GM12878 (cell line): ENCODE data around the gene LRRC61. TPM values are rescaled to one million over a fixed set of nuclear protein-coding genes. Genes with fewer than 3 reads are reported as not detected.
A peak's percentile ranks its signal among the peaks of the same experiment; 100 is the strongest.

Source experiments
- ATAC-seq: fragments of 200-7000 bp; cut with Tn5 transposase; 3 replicates; pipeline ENCODE4 v1.9.1; 2020; ENCODE audit warnings: mild to moderate bottlenecking, moderate library complexity
- BruUV-seq: library from RNA; stranded (reverse); fragments of 400-500 nt; replicated peaks from 2 replicates; lab custom pipeline; 2021; lab: Mats Ljungman, UMichigan
- CTCF ChIA-PET: fragments of 300-600 bp; sonication (Branson Sonifier 250); formaldehyde crosslinking; extraction: SDS; loops from one replicate; lab custom pipeline; 2021; ENCODE audit warnings: inconsistent platforms; lab: Yijun Ruan, JAX
- POLR2A ChIA-PET: fragments of 350-600 bp; formaldehyde crosslinking; extraction: SDS; loops from one replicate; lab custom pipeline; 2021; ENCODE audit warnings: inconsistent platforms; lab: Charles Lee
- RAD21 ChIA-PET: fragments of 300-600 bp; sonication (Branson Sonifier 250); formaldehyde crosslinking; loops from one replicate; lab custom pipeline; 2023; ENCODE audit warnings: antibody characterized with exemption; ENCODE audit not compliant: unreplicated experiment; lab: Charles Lee
- SMC1A ChIA-PET: fragments of 300-600 bp; sonication (Branson Sonifier 250); formaldehyde crosslinking; loops from one replicate; lab custom pipeline; 2023; ENCODE audit not compliant: unreplicated experiment, uncharacterized antibody; lab: Charles Lee
- DNase-seq: peaks from one replicate; pipeline ENCODE4 v3.0.0-alpha.2; 2011; ENCODE audit warnings: low read depth, low spot score
- FAIRE-seq: peaks from 3 replicates; lab custom pipeline; 2011; peaks lifted over from hg19 to GRCh38; lab: Jason Lieb, UNC
- H2AFZ ChIP-seq: 2 replicates; pipeline ENCODE4 v1.6.0; 2011; ENCODE audit warnings: low read depth, low read length, control low read depth; ENCODE audit not compliant: control insufficient read depth
- H3K27ac ChIP-seq: 2 replicates; pipeline ENCODE4 v1.5.1; 2011; ENCODE audit warnings: control low read depth; ENCODE audit not compliant: control insufficient read depth, insufficient read depth
- H3K27me3 ChIP-seq, 2 experiments: replicated peaks in 1 of 2; 2 replicates each; pipeline versions ENCODE4 v1.6.0 to v1.6.1; 2011; ENCODE audit warnings: low read length in 1 of 2; ENCODE audit not compliant: control insufficient read depth in 2 of 2, insufficient read depth in 2 of 2
- H3K36me3 ChIP-seq, 2 experiments: 2 replicates each; pipeline ENCODE4 v1.5.1; 2011; ENCODE audit warnings: low read length in 1 of 2; ENCODE audit not compliant: control insufficient read depth in 2 of 2, insufficient read depth in 2 of 2
- H3K4me1 ChIP-seq: 2 replicates; pipeline ENCODE4 v1.6.1; 2011; ENCODE audit warnings: mild to moderate bottlenecking, low read length, moderate library complexity, mixed read lengths; ENCODE audit not compliant: control insufficient read depth, insufficient read depth
- H3K4me2 ChIP-seq: 2 replicates; pipeline ENCODE4 v1.6.0; 2011; ENCODE audit warnings: control low read depth; ENCODE audit not compliant: control insufficient read depth, insufficient read depth
- H3K4me3 ChIP-seq: fragments of 200-600 bp; sonication (generic); 2 replicates; pipeline ENCODE4 v1.5.1; 2016
- H3K79me2 ChIP-seq: 2 replicates; pipeline ENCODE4 v1.6.0; 2011; ENCODE audit warnings: low read length; ENCODE audit not compliant: control insufficient read depth, insufficient read depth
- H3K9ac ChIP-seq: 2 replicates; pipeline ENCODE4 v1.8.0; 2011; ENCODE audit warnings: low read length, control low read depth, mixed read lengths; ENCODE audit not compliant: control insufficient read depth, insufficient read depth
- H3K9me3 ChIP-seq: replicated peaks from 3 replicates; pipeline ENCODE4 v1.5.1; 2011; ENCODE audit warnings: mild to moderate bottlenecking, low read length; ENCODE audit not compliant: control insufficient read depth, insufficient read depth
- H4K20me1 ChIP-seq: 2 replicates; pipeline ENCODE4 v1.6.0; 2011; ENCODE audit not compliant: control insufficient read depth, insufficient read depth
- BCL11A ChIP-seq: IDR thresholded peaks from 2 replicates; pipeline ENCODE4 v1.6.1; 2011; ENCODE audit warnings: low read depth, low read length
- MAX ChIP-seq: IDR thresholded peaks from 2 replicates; pipeline ENCODE4 v1.6.1; 2012; ENCODE audit warnings: low read depth, low read length, improper control_type of control experiment
- MXI1 ChIP-seq: fragments of 150-350 bp; IDR thresholded peaks from 2 replicates; pipeline ENCODE4 v1.6.1; 2011; ENCODE audit warnings: low read depth, mild to moderate bottlenecking, inconsistent platforms, low read length, improper control_type of control experiment
- RAD51 ChIP-seq: fragments of 450-650 bp; IDR thresholded peaks from 2 replicates; pipeline ENCODE4 v1.6.1; 2016; ENCODE audit warnings: moderate library complexity, mild to moderate bottlenecking, inconsistent platforms
- ZSCAN29 ChIP-seq: fragments of 450-650 bp; IDR thresholded peaks from 2 replicates; pipeline ENCODE4 v1.6.1; 2017; ENCODE audit warnings: mild to moderate bottlenecking, moderate library complexity
- WGBS: methylation state at CpG from one replicate; pipeline ENCODE4 v1.1.6; 2016; ENCODE audit warnings: low lambda C conversion rate; ENCODE audit not compliant: insufficient replicate concordance, insufficient coverage; ENCODE audit errors: missing lambda C conversion rate; 5-methylcytosine and 5-hydroxymethylcytosine counted together
- in situ Hi-C: fragments of 300-500 bp; cut with MboI; formaldehyde crosslinking; loops from 9 replicates; pipeline ENCODE4 v1.14.3; 2018; ENCODE audit warnings: mixed read lengths
- intact Hi-C: fragments of 100-400 bp; cut with micrococcal nuclease; formaldehyde crosslinking; loops from one replicate; pipeline ENCODE4 v1.14.2; 2022; ENCODE audit not compliant: unreplicated experiment
- polyA plus RNA-seq, 11 experiments: library from polyadenylated mRNA; depleted of rRNA in 4 of 11; unstranded in 6 of 11; stranded (reverse) in 5 of 11; fragments of >200 nt; fragmentation: Nextera tagmentation in 4 of 11; fragmentation: Illumina TruSeq in 1 of 11; extraction: Ambion mirVana in 4 of 11; extraction: Trizol in 1 of 11; gene quantifications; 1 replicate in 1 of 11; 2 replicates in 10 of 11; pipeline versions ENCODE4 v1.2.1 to v1.2.3, GENCODE V29; 2011 to 2016; ENCODE audit warnings: inconsistent platforms in 2 of 11, missing spikeins in 2 of 11, low read depth in 1 of 11
- total RNA-seq, 4 experiments: library from RNA; depleted of rRNA in 3 of 4; stranded (reverse); fragments of >200 nt in 3 of 4; fragmentation: Illumina TruSeq in 1 of 4; extraction: Trizol in 1 of 4; gene quantifications; 2 replicates each; pipeline versions ENCODE4 v1.2.1 to v1.2.3, GENCODE V29; 2013 to 2021
- TF ChIP-seq, protein P1 (sequence below): fragments of 450-650 bp; IDR thresholded peaks from 2 replicates; pipeline ENCODE4 v1.6.1; 2017; ENCODE audit warnings: mild to moderate bottlenecking, moderate library complexity
- TF ChIP-seq, protein P2 (sequence below): fragments of 450-650 bp; IDR thresholded peaks from 2 replicates; pipeline ENCODE4 v1.6.1; 2017; ENCODE audit warnings: mild to moderate bottlenecking, moderate library complexity

The LRRC61 gene
- total and polyA plus RNA-seq, 10 of the 15 experiments (the other 5 are each of a cell fraction or from before 2014, with no cell fraction given): 1.4 to 54.2 (median 21.8) TPM

- ChIA-PET CTCF (interaction anchor here (0.6 to 4.9 kb wide), 24 partner anchors 10 to 1333 kb away, joined by 3 to 72 read pairs (median 8); partner anchors contain the start of genes ACTR3C, GIMAP2 and REPIN1), RAD21 (interaction anchor here (0.8 to 4.7 kb wide), 14 partner anchors 10 to 66 kb away, joined by 3 to 26 read pairs (median 5); partner anchors contain the start of gene REPIN1), POLR2A (interaction anchor here (0.7 to 1.6 kb wide), 7 partner anchors 11 to 63 kb away, joined by 3 to 7 read pairs (median 4); no protein-coding TSS in a partner anchor), SMC1A (interaction anchor here (1.0 to 6.5 kb wide), 16 partner anchors 10 to 400 kb away, joined by 3 to 48 read pairs (median 6); a partner anchor contains a TSS)
- FAIRE-seq (no peak), ATAC-seq (no peak)
- no peaks in the 10 kb centered on the region for H3K9me3 ChIP-seq
- intact Hi-C loops: loop anchor here (1.0 to 5.0 kb wide), 2 partner anchors 33 to 66 kb away; partner anchors contain the start of genes ACTR3C and LRRC61
- no peaks in the 10 kb centered on the region for H3K36me3 ChIP-seq
- no peaks in the 10 kb centered on the region for H3K27me3 ChIP-seq
- H3K4me2 ChIP-seq: no peak overlapping the region
- peak overlapping the region; percentile 72 for H2AFZ ChIP-seq
- no peaks in the 10 kb centered on the region for H4K20me1 ChIP-seq
- H3K79me2 ChIP-seq: no peaks in the 10 kb centered on the region
- H3K4me3 ChIP-seq: no peak overlapping the region
- 0% methylated on average over 1 of the region's 1 CpG for WGBS
- no TSS peak for BruUV-seq
- TF ChIP-seq ZSCAN29: no peak
- TF ChIP-seq, protein P1, sequence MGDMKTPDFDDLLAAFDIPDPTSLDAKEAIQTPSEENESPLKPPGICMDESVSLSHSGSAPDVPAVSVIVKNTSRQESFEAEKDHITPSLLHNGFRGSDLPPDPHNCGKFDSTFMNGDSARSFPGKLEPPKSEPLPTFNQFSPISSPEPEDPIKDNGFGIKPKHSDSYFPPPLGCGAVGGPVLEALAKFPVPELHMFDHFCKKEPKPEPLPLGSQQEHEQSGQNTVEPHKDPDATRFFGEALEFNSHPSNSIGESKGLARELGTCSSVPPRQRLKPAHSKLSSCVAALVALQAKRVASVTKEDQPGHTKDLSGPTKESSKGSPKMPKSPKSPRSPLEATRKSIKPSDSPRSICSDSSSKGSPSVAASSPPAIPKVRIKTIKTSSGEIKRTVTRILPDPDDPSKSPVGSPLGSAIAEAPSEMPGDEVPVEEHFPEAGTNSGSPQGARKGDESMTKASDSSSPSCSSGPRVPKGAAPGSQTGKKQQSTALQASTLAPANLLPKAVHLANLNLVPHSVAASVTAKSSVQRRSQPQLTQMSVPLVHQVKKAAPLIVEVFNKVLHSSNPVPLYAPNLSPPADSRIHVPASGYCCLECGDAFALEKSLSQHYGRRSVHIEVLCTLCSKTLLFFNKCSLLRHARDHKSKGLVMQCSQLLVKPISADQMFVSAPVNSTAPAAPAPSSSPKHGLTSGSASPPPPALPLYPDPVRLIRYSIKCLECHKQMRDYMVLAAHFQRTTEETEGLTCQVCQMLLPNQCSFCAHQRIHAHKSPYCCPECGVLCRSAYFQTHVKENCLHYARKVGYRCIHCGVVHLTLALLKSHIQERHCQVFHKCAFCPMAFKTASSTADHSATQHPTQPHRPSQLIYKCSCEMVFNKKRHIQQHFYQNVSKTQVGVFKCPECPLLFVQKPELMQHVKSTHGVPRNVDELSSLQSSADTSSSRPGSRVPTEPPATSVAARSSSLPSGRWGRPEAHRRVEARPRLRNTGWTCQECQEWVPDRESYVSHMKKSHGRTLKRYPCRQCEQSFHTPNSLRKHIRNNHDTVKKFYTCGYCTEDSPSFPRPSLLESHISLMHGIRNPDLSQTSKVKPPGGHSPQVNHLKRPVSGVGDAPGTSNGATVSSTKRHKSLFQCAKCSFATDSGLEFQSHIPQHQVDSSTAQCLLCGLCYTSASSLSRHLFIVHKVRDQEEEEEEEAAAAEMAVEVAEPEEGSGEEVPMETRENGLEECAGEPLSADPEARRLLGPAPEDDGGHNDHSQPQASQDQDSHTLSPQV: peak; percentile 51; the same call in 1 of the 2 replicates
- TF ChIP-seq MAX: no peak
- TF ChIP-seq RAD51: no peak
- TF ChIP-seq MXI1: no peak
- TF ChIP-seq BCL11A: no peak
- TF ChIP-seq, protein P2, sequence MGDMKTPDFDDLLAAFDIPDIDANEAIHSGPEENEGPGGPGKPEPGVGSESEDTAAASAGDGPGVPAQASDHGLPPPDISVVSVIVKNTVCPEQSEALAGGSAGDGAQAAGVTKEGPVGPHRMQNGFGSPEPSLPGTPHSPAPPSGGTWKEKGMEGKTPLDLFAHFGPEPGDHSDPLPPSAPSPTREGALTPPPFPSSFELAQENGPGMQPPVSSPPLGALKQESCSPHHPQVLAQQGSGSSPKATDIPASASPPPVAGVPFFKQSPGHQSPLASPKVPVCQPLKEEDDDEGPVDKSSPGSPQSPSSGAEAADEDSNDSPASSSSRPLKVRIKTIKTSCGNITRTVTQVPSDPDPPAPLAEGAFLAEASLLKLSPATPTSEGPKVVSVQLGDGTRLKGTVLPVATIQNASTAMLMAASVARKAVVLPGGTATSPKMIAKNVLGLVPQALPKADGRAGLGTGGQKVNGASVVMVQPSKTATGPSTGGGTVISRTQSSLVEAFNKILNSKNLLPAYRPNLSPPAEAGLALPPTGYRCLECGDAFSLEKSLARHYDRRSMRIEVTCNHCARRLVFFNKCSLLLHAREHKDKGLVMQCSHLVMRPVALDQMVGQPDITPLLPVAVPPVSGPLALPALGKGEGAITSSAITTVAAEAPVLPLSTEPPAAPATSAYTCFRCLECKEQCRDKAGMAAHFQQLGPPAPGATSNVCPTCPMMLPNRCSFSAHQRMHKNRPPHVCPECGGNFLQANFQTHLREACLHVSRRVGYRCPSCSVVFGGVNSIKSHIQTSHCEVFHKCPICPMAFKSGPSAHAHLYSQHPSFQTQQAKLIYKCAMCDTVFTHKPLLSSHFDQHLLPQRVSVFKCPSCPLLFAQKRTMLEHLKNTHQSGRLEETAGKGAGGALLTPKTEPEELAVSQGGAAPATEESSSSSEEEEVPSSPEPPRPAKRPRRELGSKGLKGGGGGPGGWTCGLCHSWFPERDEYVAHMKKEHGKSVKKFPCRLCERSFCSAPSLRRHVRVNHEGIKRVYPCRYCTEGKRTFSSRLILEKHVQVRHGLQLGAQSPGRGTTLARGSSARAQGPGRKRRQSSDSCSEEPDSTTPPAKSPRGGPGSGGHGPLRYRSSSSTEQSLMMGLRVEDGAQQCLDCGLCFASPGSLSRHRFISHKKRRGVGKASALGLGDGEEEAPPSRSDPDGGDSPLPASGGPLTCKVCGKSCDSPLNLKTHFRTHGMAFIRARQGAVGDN: peak; percentile 66
- TF ChIP-seq, all 136 proteins: peak for 2
- Histone ChIP-seq H3K27ac (no peak overlapping the region; the same call in 1 of the 2 replicates), H3K9ac (no peak overlapping the region), H3K4me1 (peaks cover 20% of the 10 kb centered on the region)
- in situ Hi-C loops: no loop called here
- no peak for DNase-seq
These were observed 32.5 kb downstream of the LRRC61 start for GRCh38 chr7:150355666-150356059.
